B cell (primary cell): ENCODE results near the gene GATAD2A. TPM values are rescaled to one million over a fixed set of nuclear protein-coding genes. Genes with fewer than 3 reads are reported as not detected.

Source experiments
- ATAC-seq: fragments of 200-7000 bp; cut with Tn5 transposase; one replicate; pipeline ENCODE4 v1.10.0; 2021; ENCODE audit warnings: low read depth, mild to moderate bottlenecking, moderate number of reproducible peaks, moderate library complexity
- CTCF ChIA-PET: fragments of 350-600 bp; sonication (Branson Sonifier 250); formaldehyde crosslinking; loops from one replicate; lab custom pipeline; 2021; ENCODE audit warnings: antibody characterized with exemption, inconsistent platforms; lab: Charles Lee
- POLR2A ChIA-PET: fragments of 350-600 bp; sonication (Branson Sonifier 250); formaldehyde crosslinking; loops from one replicate; lab custom pipeline; 2021; ENCODE audit warnings: antibody characterized with exemption; lab: Charles Lee
- DNase-seq: peaks from one replicate; pipeline ENCODE4 v3.0.0; 2013
- H2AFZ ChIP-seq: 2 replicates; pipeline ENCODE4 v1.6.1; 2012; ENCODE audit warnings: mild to moderate bottlenecking, low read depth, low read length; ENCODE audit not compliant: insufficient read depth, poor library complexity, severe bottlenecking
- H3K27ac ChIP-seq, 2 donors: 1 replicate in 1 of 2; 2 replicates in 1 of 2; pipeline ENCODE4 v1.5.1; 2012 to 2013; ENCODE audit warnings: low read length in 2 of 2, mild to moderate bottlenecking in 2 of 2, moderate library complexity in 1 of 2
- H3K27me3 ChIP-seq, 4 experiments: fragments of 200-600 bp in 1 of 4; sonication (generic) in 1 of 4; replicated peaks in 1 of 4; 1 replicate in 2 of 4; 2 replicates in 2 of 4; pipeline versions ENCODE4 v1.6.1 to v1.7.0; 2013 to 2016; ENCODE audit warnings: low read length in 3 of 4, mild to moderate bottlenecking in 2 of 4, mixed read lengths in 1 of 4, moderate library complexity in 1 of 4; ENCODE audit not compliant: insufficient read depth in 4 of 4, control insufficient read depth in 3 of 4; ENCODE audit errors: control extremely low read depth in 1 of 4
- H3K36me3 ChIP-seq, 2 experiments: replicated peaks in 1 of 2; 1 replicate in 1 of 2; 2 replicates in 1 of 2; pipeline versions ENCODE4 v1.6.1 to v1.7.1; 2013; ENCODE audit warnings: low read length in 1 of 2; ENCODE audit not compliant: insufficient read depth in 2 of 2, control insufficient read depth in 1 of 2; ENCODE audit errors: control extremely low read depth in 1 of 2, extremely low read depth in 1 of 2
- H3K4me1 ChIP-seq, 2 donors: fragments of 200-600 bp in 1 of 2; sonication (generic) in 1 of 2; 1 replicate in 1 of 2; 2 replicates in 1 of 2; pipeline versions ENCODE4 v1.5.1 to v1.6.1; 2013 to 2017; ENCODE audit warnings: low read length in 2 of 2; ENCODE audit not compliant: control insufficient read depth in 2 of 2, insufficient read depth in 2 of 2
- H3K4me2 ChIP-seq: replicated peaks from 2 replicates; pipeline ENCODE3; 2012; ENCODE audit warnings: mild to moderate bottlenecking, low read depth, low read length; ENCODE audit not compliant: poor library complexity, severe bottlenecking
- H3K4me3 ChIP-seq, 5 experiments: fragments of 200-600 bp in 1 of 5; sonication (generic) in 1 of 5; 1 replicate in 3 of 5; 2 replicates in 2 of 5; pipeline versions ENCODE4 v1.5.1 to v1.7.0; 2011 to 2016; ENCODE audit warnings: low read length in 4 of 5, mild to moderate bottlenecking in 4 of 5, low read depth in 2 of 5, control low read depth in 1 of 5, moderate library complexity in 1 of 5; ENCODE audit not compliant: insufficient read depth in 1 of 5; ENCODE audit errors: control extremely low read depth in 1 of 5, extremely low read depth in 1 of 5
- H3K79me2 ChIP-seq: fragments of 200-600 bp; sonication (generic); one replicate; pipeline ENCODE4 v1.6.0; 2016; ENCODE audit warnings: low read length; ENCODE audit not compliant: control insufficient read depth, insufficient read depth
- H3K9ac ChIP-seq: fragments of 200-600 bp; sonication (generic); 2 replicates; pipeline ENCODE4 v1.6.1; 2017; ENCODE audit warnings: mild to moderate bottlenecking, low read length, moderate library complexity
- H3K9me3 ChIP-seq, 3 donors: one replicate each; pipeline versions ENCODE4 v1.6.1 to v1.7.1; 2013; ENCODE audit warnings: low read length in 2 of 3; ENCODE audit not compliant: control insufficient read depth in 2 of 3, insufficient read depth in 1 of 3; ENCODE audit errors: control extremely low read depth in 1 of 3
- H4K20me1 ChIP-seq: 2 replicates; pipeline ENCODE4 v1.6.0; 2012; ENCODE audit warnings: mild to moderate bottlenecking, low read length; ENCODE audit not compliant: insufficient read depth, control insufficient read depth, poor library complexity, severe bottlenecking
- H3K27ac Mint-ChIP-seq: one replicate; pipeline ENCODE4 v1.8.0; 2021; ENCODE audit warnings: mixed read lengths
- H3K27me3 Mint-ChIP-seq: one replicate; pipeline ENCODE4 v1.8.0; 2021; ENCODE audit warnings: mixed read lengths
- H3K4me1 Mint-ChIP-seq: one replicate; pipeline ENCODE4 v1.8.0; 2021; ENCODE audit warnings: mixed read lengths
- H3K4me3 Mint-ChIP-seq: one replicate; pipeline ENCODE4 v1.8.0; 2021; ENCODE audit warnings: mixed read lengths
- H3K9me3 Mint-ChIP-seq: one replicate; pipeline ENCODE4 v1.8.0; 2022; ENCODE audit warnings: mixed read lengths; ENCODE audit not compliant: insufficient read depth
- EZH2 ChIP-seq: IDR thresholded peaks from 2 replicates; pipeline ENCODE4 v1.6.1; 2012; ENCODE audit warnings: borderline replicate concordance, low read depth, mild to moderate bottlenecking, moderate library complexity, low read length; ENCODE audit not compliant: insufficient read depth, poor library complexity, severe bottlenecking
- WGBS: methylation state at CpG from one replicate; pipeline ENCODE4 v1.1.5; 2013; ENCODE audit warnings: missing lambda C conversion rate; ENCODE audit not compliant: insufficient coverage; 5-methylcytosine and 5-hydroxymethylcytosine counted together
- intact Hi-C: fragments of 100-400 bp; cut with micrococcal nuclease; formaldehyde crosslinking; loops from one replicate; pipeline ENCODE4 v1.10.0; 2022
- polyA plus RNA-seq: library from polyadenylated mRNA; depleted of rRNA; stranded (reverse); fragments of >200 nt; gene quantifications from 2 replicates; pipeline ENCODE4 v1.2.3, GENCODE V29; 2012
- total RNA-seq, 2 donors: library from RNA; stranded (reverse); fragments of 120-200 nt in 1 of 2; gene quantifications; 1 replicate in 1 of 2; 2 replicates in 1 of 2; pipeline versions ENCODE4 v1.2.3 to v1.2.4, GENCODE V29; 2013 to 2022
- TF ChIP-seq, protein P1 (sequence below): fragments of 200-600 bp; IDR thresholded peaks from one replicate; pipeline ENCODE4 v1.8.0; 2022; ENCODE audit warnings: antibody characterized with exemption, mild to moderate bottlenecking

Gene GATAD2A
- total and polyA plus RNA-seq, 2 donors (not counting 1 experiment from before 2014, with no cell fraction given): 28.8 to 76.3 TPM

DNA sequence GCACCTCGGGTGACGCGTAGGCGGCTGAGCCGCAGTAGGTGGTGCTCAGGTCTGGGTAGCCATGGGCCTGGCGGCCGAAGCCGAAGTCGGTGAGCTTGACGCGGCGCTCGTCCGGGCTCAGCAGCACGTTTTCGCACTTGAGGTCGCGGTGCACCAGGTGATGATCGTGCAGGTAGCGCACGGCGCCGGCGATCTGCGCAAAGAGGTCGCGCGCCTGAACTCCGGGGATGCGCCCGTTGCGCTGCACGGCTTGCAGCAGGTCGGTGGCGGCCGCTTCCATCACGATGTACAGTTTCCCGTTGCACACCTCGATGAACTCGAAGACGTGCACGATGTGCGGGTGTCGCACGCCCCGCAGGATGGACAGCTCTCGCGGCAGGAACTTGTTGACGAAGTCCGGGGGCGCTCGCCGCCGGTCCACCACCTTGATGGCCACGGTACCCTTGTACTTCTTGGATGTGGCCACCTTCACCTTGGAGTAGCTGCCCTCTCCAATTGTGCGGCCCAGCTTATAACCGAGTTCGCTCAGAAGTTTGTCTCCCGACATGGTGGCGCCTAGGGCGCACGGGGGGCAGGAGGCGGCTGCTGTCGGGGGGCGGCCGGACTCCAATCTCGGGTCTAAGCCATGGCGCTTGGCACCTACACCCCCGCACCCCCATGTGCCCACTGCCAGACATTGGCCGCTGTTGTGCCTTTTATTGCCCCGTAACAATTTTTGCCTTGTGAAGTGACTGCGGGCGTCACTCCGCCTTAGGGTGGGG is 109.6 kb downstream of the GATAD2A start, which contains the start of gene TSSK6:
TSSK6 (minus strand) TSS at position 668 of the 761 bp plus-strand sequence; CDS start at position 547, 121 bp downstream.
- H3K36me3 ChIP-seq: peaks cover 1 to 2% of the 10 kb centered on the region in 2 experiments
- H4K20me1 ChIP-seq: peaks cover 8% of the 10 kb centered on the region
- peaks cover 44% of the 10 kb centered on the region for H3K79me2 ChIP-seq
- peak within 1 kb of the TSS; percentile 85 for H3K4me2 ChIP-seq
- intact Hi-C loops: loop anchor here (10.0 kb wide), 1 partner anchor 560 kb away; the partner anchor contains the start of gene ZNF90
- peak within 1 kb of the TSS; percentile 72 to 81 for H3K27ac ChIP-seq
- peaks cover 12 to 23% of the 10 kb centered on the region in 2 donors for H3K4me1 ChIP-seq
- peak within 1 kb of the TSS; percentile 80 for H3K9ac ChIP-seq
- peak within 1 kb of the TSS; percentile 92 for H3K27ac Mint-ChIP-seq
- H3K9me3 Mint-ChIP-seq: no peaks in the 10 kb centered on the region
- no peaks in the 10 kb centered on the region for H3K27me3 Mint-ChIP-seq
- WGBS: 90% methylated on average over 74 of the region's 74 CpGs
- peak within 1 kb of the TSS; percentile 88 for H2AFZ ChIP-seq
- DNase-seq (no peak), ATAC-seq (no peak)
- ChIA-PET CTCF (interaction anchor here (0.8 to 1.8 kb wide), 3 partner anchors 17 to 150 kb away, joined by 3 to 9 read pairs (median 3); no protein-coding TSS in a partner anchor), POLR2A (interaction anchor here (0.6 to 2.0 kb wide), 7 partner anchors 114 to 737 kb away, joined by 3 to 10 read pairs (median 5); partner anchors contain the start of gene ZNF14)
- no peaks in the 10 kb centered on the region for H3K27me3 ChIP-seq
- H3K9me3 ChIP-seq: peaks cover 0 to 17% (median 0%) of the 10 kb centered on the region in 3 donors
- peak within 1 kb of the TSS; percentile 93 for H3K4me3 Mint-ChIP-seq
- peaks cover 21% of the 10 kb centered on the region for H3K4me1 Mint-ChIP-seq
- peak within 1 kb of the TSS; percentile 82 to 99 (median 95) for H3K4me3 ChIP-seq
- TF ChIP-seq, protein P1, sequence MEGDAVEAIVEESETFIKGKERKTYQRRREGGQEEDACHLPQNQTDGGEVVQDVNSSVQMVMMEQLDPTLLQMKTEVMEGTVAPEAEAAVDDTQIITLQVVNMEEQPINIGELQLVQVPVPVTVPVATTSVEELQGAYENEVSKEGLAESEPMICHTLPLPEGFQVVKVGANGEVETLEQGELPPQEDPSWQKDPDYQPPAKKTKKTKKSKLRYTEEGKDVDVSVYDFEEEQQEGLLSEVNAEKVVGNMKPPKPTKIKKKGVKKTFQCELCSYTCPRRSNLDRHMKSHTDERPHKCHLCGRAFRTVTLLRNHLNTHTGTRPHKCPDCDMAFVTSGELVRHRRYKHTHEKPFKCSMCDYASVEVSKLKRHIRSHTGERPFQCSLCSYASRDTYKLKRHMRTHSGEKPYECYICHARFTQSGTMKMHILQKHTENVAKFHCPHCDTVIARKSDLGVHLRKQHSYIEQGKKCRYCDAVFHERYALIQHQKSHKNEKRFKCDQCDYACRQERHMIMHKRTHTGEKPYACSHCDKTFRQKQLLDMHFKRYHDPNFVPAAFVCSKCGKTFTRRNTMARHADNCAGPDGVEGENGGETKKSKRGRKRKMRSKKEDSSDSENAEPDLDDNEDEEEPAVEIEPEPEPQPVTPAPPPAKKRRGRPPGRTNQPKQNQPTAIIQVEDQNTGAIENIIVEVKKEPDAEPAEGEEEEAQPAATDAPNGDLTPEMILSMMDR: no peak
- no peak for TF ChIP-seq EZH2
